Sigmoid colon (tissue), 7 donors: ENCODE results near the gene TCTN1. TPM values are rescaled to one million over a fixed set of nuclear protein-coding genes. Genes with fewer than 3 reads are reported as not detected.
A peak's percentile ranks its signal among the peaks of the same experiment; 100 is the strongest.
"Not testable (repeated sequence)": the region's sequence is repeated elsewhere in the genome, so short reads cannot be mapped to it uniquely, and the experiment has no call there.

Experiments
- DNase-seq: peaks from one replicate; pipeline ENCODE4 v3.0.0-alpha.2; 2019
- H3K27ac ChIP-seq, 4 donors: fragments of 200-600 bp; sonication (generic); one replicate each; pipeline ENCODE4 v1.5.1; 2016 to 2019; ENCODE audit warnings: mild to moderate bottlenecking in 1 of 4
- H3K27me3 ChIP-seq, 3 donors: fragments of 200-600 bp; sonication (generic); one replicate each; pipeline ENCODE4 v1.5.1; 2019; ENCODE audit warnings: mild to moderate bottlenecking in 1 of 3
- H3K36me3 ChIP-seq, 4 donors: fragments of 200-600 bp; sonication (generic); one replicate each; pipeline ENCODE4 v1.5.1; 2016 to 2019
- H3K4me1 ChIP-seq, 4 donors: fragments of 200-600 bp; sonication (generic); one replicate each; pipeline ENCODE4 v1.5.1; 2017 to 2019
- H3K4me3 ChIP-seq, 4 donors: fragments of 200-600 bp; sonication (generic); one replicate each; pipeline ENCODE4 v1.5.1; 2017 to 2019; ENCODE audit warnings: mild to moderate bottlenecking in 2 of 4, moderate library complexity in 1 of 4
- H3K9me3 ChIP-seq, 4 donors: fragments of 200-600 bp in 3 of 4; sonication (generic) in 3 of 4; one replicate each; pipeline versions ENCODE4 v1.5.1 to v1.6.1; 2013 to 2019
- EP300 ChIP-seq, 4 donors: sonication (generic); formaldehyde crosslinking; IDR thresholded peaks; one replicate each; pipeline ENCODE4 v1.6.1; 2017; ENCODE audit warnings: antibody characterized with exemption in 4 of 4
- POLR2A ChIP-seq, 2 donors: fragments of 450-650 bp; IDR thresholded peaks; one replicate each; pipeline ENCODE4 v1.6.1; 2016; ENCODE audit warnings: antibody characterized with exemption in 2 of 2, mild to moderate bottlenecking in 2 of 2, moderate library complexity in 2 of 2
- POLR2AphosphoS5 ChIP-seq, 4 donors: sonication (generic); formaldehyde crosslinking; IDR thresholded peaks; one replicate each; pipeline ENCODE4 v1.6.1; 2017; ENCODE audit warnings: antibody characterized with exemption in 4 of 4
- WGBS, 2 donors: extraction: QIAGEN DNeasy Blood & Tissue Kit; methylation state at CpG; one replicate each; pipeline ENCODE4 v1.1.7; 2013; 5-methylcytosine and 5-hydroxymethylcytosine counted together
- intact Hi-C: fragments of 100-400 bp; cut with DNase I; formaldehyde crosslinking; loops from one replicate; pipeline ENCODE4 v1.15.1; 2023
- polyA plus RNA-seq, 3 donors: library from polyadenylated mRNA; stranded (reverse); fragments of 200-250 nt; gene quantifications; one replicate each; pipeline ENCODE4 v1.2.3, GENCODE V29; 2013
- total RNA-seq, 4 donors: library from RNA; depleted of rRNA; stranded (reverse); fragments of >200 nt; gene quantifications; one replicate each; pipeline ENCODE4 v1.1.0, GENCODE V29; 2016
- TF ChIP-seq, protein P1 (sequence below), 4 experiments: fragments of 450-650 bp in 3 of 4; fragments of 200-600 bp in 1 of 4; IDR thresholded peaks; one replicate each; pipeline ENCODE4 v1.5.1; 2016 to 2019; ENCODE audit warnings: antibody characterized with exemption in 4 of 4, mild to moderate bottlenecking in 3 of 4, moderate library complexity in 2 of 4
- donor health status: healthy with polysubstance abuse.
- donor health status: Bipolar disorder and iron deficiency.
- donor health status: healthy.

The TCTN1 gene
- total and polyA plus RNA-seq, 7 donors, result 0.92 to 38.6 (median 34.6) TPM

DNA sequence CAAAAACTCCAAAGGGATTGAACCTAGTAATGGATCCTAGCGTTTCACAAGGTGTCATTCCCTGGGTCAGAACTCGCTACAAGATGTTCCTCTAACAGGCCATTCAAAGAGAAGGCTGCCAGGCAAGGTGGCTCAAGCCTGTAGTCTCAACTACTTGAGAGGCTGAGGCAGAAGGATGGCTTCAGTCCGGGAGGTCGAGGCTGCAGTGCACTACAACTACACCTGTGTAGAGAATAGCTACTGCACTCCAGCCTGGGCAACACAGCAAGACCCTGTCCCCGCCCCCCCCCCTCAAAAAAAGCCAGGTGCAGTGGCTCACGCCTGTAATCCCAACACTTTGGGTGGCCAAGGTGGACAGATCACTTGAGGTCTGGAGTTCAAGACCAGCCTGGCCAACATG, 45.2 kb upstream of the TCTN1 start:
- Histone ChIP-seq H3K27me3 (no peaks in the 10 kb centered on the region), H3K4me1 (peaks cover 0 to 38% (median 35%) of the 10 kb centered on the region in 4 donors), H3K9me3 (peaks cover 0 to 4% (median 1%) of the 10 kb centered on the region in 4 donors), H3K36me3 (no peaks in the 10 kb centered on the region), H3K4me3 (no peak overlapping the region), H3K27ac (no peak overlapping the region)
- TF ChIP-seq, protein P1, sequence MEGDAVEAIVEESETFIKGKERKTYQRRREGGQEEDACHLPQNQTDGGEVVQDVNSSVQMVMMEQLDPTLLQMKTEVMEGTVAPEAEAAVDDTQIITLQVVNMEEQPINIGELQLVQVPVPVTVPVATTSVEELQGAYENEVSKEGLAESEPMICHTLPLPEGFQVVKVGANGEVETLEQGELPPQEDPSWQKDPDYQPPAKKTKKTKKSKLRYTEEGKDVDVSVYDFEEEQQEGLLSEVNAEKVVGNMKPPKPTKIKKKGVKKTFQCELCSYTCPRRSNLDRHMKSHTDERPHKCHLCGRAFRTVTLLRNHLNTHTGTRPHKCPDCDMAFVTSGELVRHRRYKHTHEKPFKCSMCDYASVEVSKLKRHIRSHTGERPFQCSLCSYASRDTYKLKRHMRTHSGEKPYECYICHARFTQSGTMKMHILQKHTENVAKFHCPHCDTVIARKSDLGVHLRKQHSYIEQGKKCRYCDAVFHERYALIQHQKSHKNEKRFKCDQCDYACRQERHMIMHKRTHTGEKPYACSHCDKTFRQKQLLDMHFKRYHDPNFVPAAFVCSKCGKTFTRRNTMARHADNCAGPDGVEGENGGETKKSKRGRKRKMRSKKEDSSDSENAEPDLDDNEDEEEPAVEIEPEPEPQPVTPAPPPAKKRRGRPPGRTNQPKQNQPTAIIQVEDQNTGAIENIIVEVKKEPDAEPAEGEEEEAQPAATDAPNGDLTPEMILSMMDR (IDR thresholded peaks at IDR 0.05), result no peak
- intact Hi-C loops, result no loop called here
- DNase-seq, result no peak
- 97% methylated on average over 6 of the region's 6 CpGs for WGBS, 2 donors

DNA sequence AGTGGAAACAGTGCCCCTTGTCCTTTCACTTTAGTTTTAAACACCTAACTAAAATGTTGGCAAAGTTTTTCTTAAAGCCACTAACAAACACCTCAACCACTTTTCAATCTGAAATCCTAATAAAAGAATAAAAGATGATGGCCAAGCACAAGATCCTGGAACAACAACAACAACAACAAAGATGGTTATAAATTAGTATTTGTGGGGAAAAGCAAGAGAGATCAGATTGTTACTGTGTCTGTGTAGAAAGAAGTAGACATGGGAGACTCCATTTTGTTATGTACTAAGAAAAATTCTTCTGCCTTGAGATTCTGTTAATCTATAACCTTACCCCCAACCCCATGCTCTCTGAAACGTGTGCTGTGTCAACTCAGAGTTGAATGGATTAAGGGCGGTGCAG, 44.1 kb upstream of the TCTN1 start:
- H3K4me3 ChIP-seq, intact Hi-C loops, H3K27ac ChIP-seq, DNase-seq, H3K9me3 ChIP-seq, H3K36me3 ChIP-seq, H3K27me3 ChIP-seq: not testable (repeated sequence)
- peaks cover 0 to 37% (median 34%) of the 10 kb centered on the region in 4 donors for H3K4me1 ChIP-seq
- WGBS, 2 donors, result no CpG with 5 or more reads among the region's 2 CpGs

DNA sequence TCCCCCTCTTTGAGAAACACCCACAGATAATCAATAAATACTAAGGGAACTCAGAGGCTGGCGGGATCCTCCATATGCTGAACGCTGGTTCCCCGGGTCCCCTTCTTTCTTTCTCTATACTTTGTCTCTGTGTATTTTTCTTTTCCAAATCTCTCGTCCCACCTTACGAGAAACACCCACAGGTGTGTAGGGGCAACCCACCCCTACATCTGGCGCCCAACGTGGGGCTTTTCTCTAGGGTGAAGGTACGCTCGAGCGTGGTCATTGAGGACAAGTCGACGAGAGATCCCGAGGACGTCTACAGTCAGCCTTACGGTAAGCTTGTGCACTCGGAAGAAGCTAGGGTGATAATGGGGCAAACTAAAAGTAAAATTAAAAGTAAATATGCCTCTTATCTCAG, 43.1 kb upstream of the TCTN1 start:
- H3K27ac ChIP-seq, H3K36me3 ChIP-seq: not testable (repeated sequence)

DNA sequence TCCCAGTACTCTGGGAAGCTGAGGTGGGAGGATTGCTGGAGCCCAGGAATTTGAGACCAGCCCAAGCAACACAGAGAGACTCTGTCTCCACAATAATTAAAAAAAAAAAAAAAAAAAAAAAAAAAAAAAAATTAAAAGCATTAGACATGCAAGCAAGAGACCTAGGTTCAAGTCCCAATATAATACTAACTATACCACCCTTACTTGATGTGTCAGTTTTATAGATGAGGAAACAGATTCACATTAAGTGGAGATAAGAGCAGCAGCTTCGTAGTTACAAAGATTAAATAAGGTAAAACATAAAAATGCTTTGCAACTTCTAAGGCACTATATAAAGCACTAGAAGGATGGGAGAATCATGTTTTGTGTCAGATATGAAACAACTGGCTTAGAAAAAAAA, 39.9 kb upstream of the TCTN1 start:
- DNase-seq, result no peak
- Histone ChIP-seq H3K4me1 (peaks cover 0 to 57% (median 46%) of the 10 kb centered on the region in 4 donors), H3K4me3 (no peak overlapping the region), H3K27me3 (no peaks in the 10 kb centered on the region), H3K9me3 (peaks cover 0 to 4% (median 1%) of the 10 kb centered on the region in 4 donors), H3K27ac (peak overlapping the region in 1 of 4 donors; percentile 11), H3K36me3 (no peaks in the 10 kb centered on the region)
- intact Hi-C loops, result no loop called here
- no peak for TF ChIP-seq POLR2A (IDR thresholded peaks at IDR 0.05)
- 22 to 46% methylated on average over 1 of the region's 1 CpG for WGBS, 2 donors

More for the DNA sequence above, 43.1 kb upstream of the TCTN1 start:
- H3K4me1 ChIP-seq, result peaks cover 0 to 36% (median 33%) of the 10 kb centered on the region in 4 donors
- intact Hi-C loops, DNase-seq, H3K9me3 ChIP-seq, H3K4me3 ChIP-seq, H3K27me3 ChIP-seq: not testable (repeated sequence)
- 96 to 97% methylated on average over 16 of the region's 16 CpGs for WGBS, 2 donors

DNA sequence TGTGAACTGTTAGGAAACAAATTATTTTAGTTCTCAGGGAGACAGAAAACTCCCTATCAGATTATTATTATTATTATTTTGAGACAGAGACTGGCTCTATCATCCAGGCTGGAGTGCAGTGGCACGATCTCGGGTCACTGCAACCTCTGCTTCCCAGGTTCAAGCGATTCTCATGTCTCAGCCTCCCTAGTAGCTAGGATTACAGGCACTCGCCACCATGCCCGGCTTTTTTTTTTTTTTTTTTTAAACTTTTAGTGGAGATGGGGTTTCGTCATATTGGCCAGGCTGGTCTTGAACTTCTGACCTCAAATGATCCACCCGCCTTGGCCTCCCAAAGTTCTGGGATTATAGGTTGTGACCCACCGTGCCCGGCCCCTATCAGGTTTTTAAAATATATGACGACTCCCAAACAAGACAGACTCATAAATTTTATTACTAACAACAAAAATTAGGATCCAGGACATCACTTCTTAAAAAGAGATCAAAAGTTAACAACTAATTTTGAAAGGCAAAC, 39.2 kb upstream of the TCTN1 start:
- H3K27me3 ChIP-seq, DNase-seq, H3K9me3 ChIP-seq, intact Hi-C loops, H3K4me3 ChIP-seq, H3K36me3 ChIP-seq: not testable (repeated sequence)
- peak overlapping the region in 2 of 4 donors; percentile 11 for H3K27ac ChIP-seq
- H3K4me1 ChIP-seq, result peaks cover 0 to 63% (median 53%) of the 10 kb centered on the region in 4 donors
- WGBS, 2 donors, result 53 to 80% methylated on average over 10 of the region's 10 CpGs

DNA sequence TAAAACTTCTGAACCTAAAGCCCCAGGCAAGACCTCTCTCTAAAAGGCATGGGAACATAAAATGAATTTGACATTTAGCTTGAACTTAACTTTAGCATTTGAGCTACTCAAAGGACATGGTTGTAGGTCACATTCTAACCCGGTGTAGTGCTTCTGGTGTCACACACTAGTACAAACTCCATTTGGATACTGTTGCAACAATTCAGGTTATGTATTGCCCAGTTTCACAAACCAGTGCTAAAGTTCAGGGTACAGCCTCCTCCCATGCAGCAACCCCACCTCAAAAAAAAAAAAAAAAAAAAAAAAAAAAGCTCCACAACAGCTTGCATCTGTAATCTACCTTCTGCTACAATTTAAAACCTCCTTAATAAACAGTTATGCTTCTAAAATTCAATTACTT, 38.6 kb upstream of the TCTN1 start:
- H3K27me3 ChIP-seq, result no peaks in the 10 kb centered on the region
- DNase-seq, result no peak
- intact Hi-C loops, result no loop called here
- H3K4me1 ChIP-seq, result peaks cover 0 to 68% (median 59%) of the 10 kb centered on the region in 4 donors
- H3K36me3 ChIP-seq, result no peaks in the 10 kb centered on the region
- H3K9me3 ChIP-seq, result peaks cover 0 to 4% (median 1%) of the 10 kb centered on the region in 4 donors
- H3K27ac ChIP-seq, result peak overlapping the region in 3 of 4 donors; percentile 11 to 34 (median 25)
- H3K4me3 ChIP-seq, result no peak overlapping the region
- WGBS, 2 donors, result 1 to 34% methylated on average over 1 of the region's 1 CpG
- TF ChIP-seq, protein P1 (IDR thresholded peaks at IDR 0.05), result no peak
- TF ChIP-seq EP300 (IDR thresholded peaks at IDR 0.05) (no peak), POLR2AphosphoS5 (IDR thresholded peaks at IDR 0.05) (no peak), POLR2A (IDR thresholded peaks at IDR 0.05) (no peak)

DNA sequence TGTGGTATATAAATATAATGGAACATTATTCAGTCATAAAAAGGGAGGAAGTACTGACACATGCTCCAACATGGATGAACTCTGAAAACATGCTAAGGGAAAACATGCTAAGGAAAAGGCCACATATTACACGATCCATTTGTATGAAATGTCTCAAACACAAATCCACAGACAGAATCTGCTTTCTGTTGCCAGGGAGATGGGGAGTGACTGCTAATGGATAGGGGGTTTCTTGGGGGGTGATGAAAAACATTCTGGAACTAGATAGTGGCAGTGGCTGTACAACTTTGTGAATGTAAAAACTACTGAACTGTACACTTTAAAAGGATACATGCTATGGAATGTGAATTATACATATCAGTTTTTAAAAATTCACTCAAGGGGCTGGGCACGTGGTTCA, 37.4 kb upstream of the TCTN1 start:
- H3K27me3 ChIP-seq, result no peaks in the 10 kb centered on the region
- H3K27ac ChIP-seq, result peak overlapping the region in 1 of 4 donors; percentile 3
- H3K4me3 ChIP-seq, result no peak overlapping the region
- WGBS, 2 donors, result 93 to 95% methylated on average over 2 of the region's 2 CpGs
- no peak for DNase-seq
- TF ChIP-seq, protein P1 (IDR thresholded peaks at IDR 0.05), result no peak
- no peak for TF ChIP-seq POLR2A (IDR thresholded peaks at IDR 0.05)
- TF ChIP-seq POLR2AphosphoS5 (IDR thresholded peaks at IDR 0.05), result no peak
- TF ChIP-seq EP300 (IDR thresholded peaks at IDR 0.05), result no peak
- H3K4me1 ChIP-seq, result peaks cover 0 to 80% (median 70%) of the 10 kb centered on the region in 4 donors
- no peaks in the 10 kb centered on the region for H3K36me3 ChIP-seq
- peaks cover 0 to 2% (median 0%) of the 10 kb centered on the region in 4 donors for H3K9me3 ChIP-seq
- intact Hi-C loops, result no loop called here
